HepG2 (cell line): ENCODE data around the gene FSCN2.

Experiments
- PAX8 ChIP-seq: sonication (generic); formaldehyde crosslinking; IDR thresholded peaks from 2 replicates; pipeline ENCODE4 v1.8.0; 2022; ENCODE audit warnings: mild to moderate bottlenecking, missing genetic modification reagents, borderline replicate concordance
- POLR2A ChIP-seq, 2 experiments: IDR thresholded peaks; 2 replicates each; pipeline ENCODE4 v1.6.1; 2011; ENCODE audit warnings: low read depth in 2 of 2, low read length in 2 of 2, mild to moderate bottlenecking in 1 of 2, moderate library complexity in 1 of 2; ENCODE audit not compliant: insufficient read depth in 1 of 2
- PRMT3 ChIP-seq: sonication (generic); formaldehyde crosslinking; IDR thresholded peaks from 2 replicates; pipeline ENCODE4 v1.8.1; 2022; ENCODE audit warnings: low read depth, mild to moderate bottlenecking, moderate library complexity, missing genetic modification reagents, borderline replicate concordance
- SAFB2 ChIP-seq: sonication (generic); formaldehyde crosslinking; IDR thresholded peaks from 2 replicates; pipeline ENCODE4 v1.5.1; 2020; ENCODE audit warnings: missing genetic modification reagents, low read depth, mild to moderate bottlenecking, borderline replicate concordance
- ZBTB8A ChIP-seq: sonication (generic); formaldehyde crosslinking; IDR thresholded peaks from 2 replicates; pipeline ENCODE4 v1.4.0; 2020; ENCODE audit warnings: mild to moderate bottlenecking, low read depth, missing genetic modification reagents, borderline replicate concordance
- ZNF615 ChIP-seq: sonication (generic); formaldehyde crosslinking; IDR thresholded peaks from 2 replicates; pipeline ENCODE4 v1.5.0; 2020; ENCODE audit warnings: mild to moderate bottlenecking, missing genetic modification reagents, borderline replicate concordance
- TF ChIP-seq, protein P1 (sequence below): sonication (generic); formaldehyde crosslinking; conservative IDR thresholded peaks from 2 replicates; pipeline ENCODE4 v1.4.0; 2020; ENCODE audit warnings: missing genetic modification reagents
- TF ChIP-seq, protein P2 (sequence below): sonication (generic); formaldehyde crosslinking; IDR thresholded peaks from 2 replicates; pipeline ENCODE4 v1.5.0; 2020; ENCODE audit warnings: mild to moderate bottlenecking, missing genetic modification reagents, moderate library complexity

DNA sequence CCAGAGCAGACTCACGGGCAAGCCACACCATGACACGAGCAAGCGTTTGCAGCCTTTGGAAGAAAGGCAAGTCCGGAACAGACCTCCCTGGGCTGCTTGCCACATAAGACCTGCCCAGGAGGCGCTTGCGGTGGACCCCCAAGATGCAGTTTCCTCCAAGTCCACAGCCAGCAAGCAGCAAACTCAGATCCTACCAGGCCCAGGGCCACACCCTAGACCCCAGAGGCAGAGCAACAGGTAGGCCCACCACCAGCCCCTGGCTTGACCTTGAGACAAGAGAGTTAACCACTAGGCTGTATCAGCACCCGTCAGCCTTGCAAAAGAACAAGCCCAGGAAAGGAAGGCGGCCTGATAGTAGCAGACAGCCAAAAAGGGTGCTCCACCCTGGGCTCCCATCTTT is 21.6 kb downstream of the FSCN2 start:
- TF ChIP-seq PAX8 (CRISPR knock-in tag) (no peak), ZBTB8A (CRISPR knock-in tag) (no peak), ZNF615 (CRISPR knock-in tag) (no peak), POLR2A (IDR thresholded peaks at IDR 0.05; ENCODE audit: insufficient read depth in 1 of 2, low read depth in 2 of 2, low read length in 2 of 2) (no peak), PRMT3 (CRISPR knock-in tag) (no peak), SAFB2 (CRISPR knock-in tag) (no peak)
- TF ChIP-seq, protein P1, sequence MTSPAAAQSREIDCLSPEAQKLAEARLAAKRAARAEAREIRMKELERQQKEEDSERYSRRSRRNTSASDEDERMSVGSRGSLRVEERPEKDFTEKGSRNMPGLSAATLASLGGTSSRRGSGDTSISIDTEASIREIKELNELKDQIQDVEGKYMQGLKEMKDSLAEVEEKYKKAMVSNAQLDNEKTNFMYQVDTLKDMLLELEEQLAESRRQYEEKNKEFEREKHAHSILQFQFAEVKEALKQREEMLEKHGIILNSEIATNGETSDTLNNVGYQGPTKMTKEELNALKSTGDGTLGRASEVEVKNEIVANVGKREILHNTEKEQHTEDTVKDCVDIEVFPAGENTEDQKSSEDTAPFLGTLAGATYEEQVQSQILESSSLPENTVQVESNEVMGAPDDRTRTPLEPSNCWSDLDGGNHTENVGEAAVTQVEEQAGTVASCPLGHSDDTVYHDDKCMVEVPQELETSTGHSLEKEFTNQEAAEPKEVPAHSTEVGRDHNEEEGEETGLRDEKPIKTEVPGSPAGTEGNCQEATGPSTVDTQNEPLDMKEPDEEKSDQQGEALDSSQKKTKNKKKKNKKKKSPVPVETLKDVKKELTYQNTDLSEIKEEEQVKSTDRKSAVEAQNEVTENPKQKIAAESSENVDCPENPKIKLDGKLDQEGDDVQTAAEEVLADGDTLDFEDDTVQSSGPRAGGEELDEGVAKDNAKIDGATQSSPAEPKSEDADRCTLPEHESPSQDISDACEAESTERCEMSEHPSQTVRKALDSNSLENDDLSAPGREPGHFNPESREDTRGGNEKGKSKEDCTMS (CRISPR knock-in tag) = no peak
- TF ChIP-seq, protein P2, sequence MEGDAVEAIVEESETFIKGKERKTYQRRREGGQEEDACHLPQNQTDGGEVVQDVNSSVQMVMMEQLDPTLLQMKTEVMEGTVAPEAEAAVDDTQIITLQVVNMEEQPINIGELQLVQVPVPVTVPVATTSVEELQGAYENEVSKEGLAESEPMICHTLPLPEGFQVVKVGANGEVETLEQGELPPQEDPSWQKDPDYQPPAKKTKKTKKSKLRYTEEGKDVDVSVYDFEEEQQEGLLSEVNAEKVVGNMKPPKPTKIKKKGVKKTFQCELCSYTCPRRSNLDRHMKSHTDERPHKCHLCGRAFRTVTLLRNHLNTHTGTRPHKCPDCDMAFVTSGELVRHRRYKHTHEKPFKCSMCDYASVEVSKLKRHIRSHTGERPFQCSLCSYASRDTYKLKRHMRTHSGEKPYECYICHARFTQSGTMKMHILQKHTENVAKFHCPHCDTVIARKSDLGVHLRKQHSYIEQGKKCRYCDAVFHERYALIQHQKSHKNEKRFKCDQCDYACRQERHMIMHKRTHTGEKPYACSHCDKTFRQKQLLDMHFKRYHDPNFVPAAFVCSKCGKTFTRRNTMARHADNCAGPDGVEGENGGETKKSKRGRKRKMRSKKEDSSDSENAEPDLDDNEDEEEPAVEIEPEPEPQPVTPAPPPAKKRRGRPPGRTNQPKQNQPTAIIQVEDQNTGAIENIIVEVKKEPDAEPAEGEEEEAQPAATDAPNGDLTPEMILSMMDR (CRISPR knock-in tag) = no peak
